Fibroblast of the aortic adventitia (primary cell): Measurements from ENCODE around the gene ZNF664. TPM values are rescaled to one million over a fixed set of nuclear protein-coding genes. Genes with fewer than 3 reads are reported as not detected.

ENCODE experiments used
- DNase-seq: peaks from one replicate; pipeline ENCODE4 v3.0.0-alpha.2; 2010; ENCODE audit warnings: low read depth
- H3K4me3 ChIP-seq: 2 replicates; pipeline ENCODE4 v1.5.1; 2011; ENCODE audit warnings: low read depth, mild to moderate bottlenecking, control low read depth, low read length, moderate library complexity
- total RNA-seq: library from RNA; depleted of rRNA; stranded (reverse); fragments of >200 nt; gene quantifications from 2 replicates; pipeline ENCODE4 v1.2.3, GENCODE V29; 2012; ENCODE audit warnings: low replicate concordance
- TF ChIP-seq, protein P1 (sequence below): IDR thresholded peaks from 2 replicates; pipeline ENCODE4 v1.5.1; 2011; ENCODE audit warnings: mild to moderate bottlenecking, low read length, control low read depth, inconsistent platforms; ENCODE audit not compliant: insufficient read depth

The ZNF664 gene
- total RNA-seq, 1 donor, result 73.3 TPM

DNA sequence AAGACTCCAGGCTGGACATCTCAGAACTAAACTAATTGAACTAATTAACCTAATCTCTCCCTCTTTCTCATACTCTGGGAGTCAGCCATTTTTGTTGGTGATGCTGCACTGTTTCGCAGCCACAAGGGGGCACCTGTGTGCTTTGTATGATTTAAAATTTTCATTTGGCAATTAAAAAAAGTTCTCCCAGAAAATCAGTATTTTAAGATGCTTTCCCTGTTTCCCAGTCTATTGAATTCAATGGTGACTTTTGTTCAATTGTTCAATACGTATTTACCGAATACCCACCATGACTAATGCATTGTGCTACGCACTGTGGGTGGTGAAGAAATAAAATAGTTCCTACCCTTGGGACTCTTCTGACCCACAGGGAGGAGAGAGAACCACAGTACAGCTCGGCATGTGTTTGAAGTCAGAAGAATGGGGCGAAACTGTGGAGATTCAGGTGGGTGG, 63.7 kb downstream of the ZNF664 start:
- peak; percentile 70 for DNase-seq
- no peak overlapping the region for H3K4me3 ChIP-seq
- TF ChIP-seq, protein P1, sequence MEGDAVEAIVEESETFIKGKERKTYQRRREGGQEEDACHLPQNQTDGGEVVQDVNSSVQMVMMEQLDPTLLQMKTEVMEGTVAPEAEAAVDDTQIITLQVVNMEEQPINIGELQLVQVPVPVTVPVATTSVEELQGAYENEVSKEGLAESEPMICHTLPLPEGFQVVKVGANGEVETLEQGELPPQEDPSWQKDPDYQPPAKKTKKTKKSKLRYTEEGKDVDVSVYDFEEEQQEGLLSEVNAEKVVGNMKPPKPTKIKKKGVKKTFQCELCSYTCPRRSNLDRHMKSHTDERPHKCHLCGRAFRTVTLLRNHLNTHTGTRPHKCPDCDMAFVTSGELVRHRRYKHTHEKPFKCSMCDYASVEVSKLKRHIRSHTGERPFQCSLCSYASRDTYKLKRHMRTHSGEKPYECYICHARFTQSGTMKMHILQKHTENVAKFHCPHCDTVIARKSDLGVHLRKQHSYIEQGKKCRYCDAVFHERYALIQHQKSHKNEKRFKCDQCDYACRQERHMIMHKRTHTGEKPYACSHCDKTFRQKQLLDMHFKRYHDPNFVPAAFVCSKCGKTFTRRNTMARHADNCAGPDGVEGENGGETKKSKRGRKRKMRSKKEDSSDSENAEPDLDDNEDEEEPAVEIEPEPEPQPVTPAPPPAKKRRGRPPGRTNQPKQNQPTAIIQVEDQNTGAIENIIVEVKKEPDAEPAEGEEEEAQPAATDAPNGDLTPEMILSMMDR, result peak; percentile 85

- no peak for DNase-seq
These were observed 64.3 kb downstream of the ZNF664 start for GRCh38 chr12:124037331-124037730.

DNA sequence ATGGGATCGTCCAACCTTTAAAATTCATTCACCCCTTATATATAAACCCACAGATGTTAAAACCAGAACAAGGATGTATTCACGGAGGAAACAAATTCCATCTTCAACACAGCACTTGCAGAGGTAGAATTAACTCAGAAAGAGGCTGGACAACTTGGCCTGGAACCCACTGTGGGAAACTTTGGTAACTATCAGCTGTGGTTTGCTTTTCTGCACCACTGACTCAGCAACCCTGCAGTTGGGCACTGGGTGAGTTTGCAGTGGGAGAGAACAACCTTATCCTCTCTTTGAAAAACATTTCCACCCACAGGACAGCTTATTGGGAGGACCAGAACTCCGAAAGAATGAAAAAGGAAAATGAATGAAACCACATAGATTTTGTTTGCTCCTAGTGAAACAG, 66.3 kb downstream of the ZNF664 start:
- peak; percentile 81 for DNase-seq
- TF ChIP-seq, protein P1, result no peak
- H3K4me3 ChIP-seq, result no peak overlapping the region

More at GRCh38 chr12:124037331-124037730, 64.3 kb downstream of the ZNF664 start:
- TF ChIP-seq, protein P1, result no peak
- H3K4me3 ChIP-seq, result no peak overlapping the region

GRCh38 chr12:124040291-124040690, 67.3 kb downstream of the ZNF664 start:
- no peak for DNase-seq
- TF ChIP-seq, protein P1, result no peak
- H3K4me3 ChIP-seq, result no peak overlapping the region

DNA sequence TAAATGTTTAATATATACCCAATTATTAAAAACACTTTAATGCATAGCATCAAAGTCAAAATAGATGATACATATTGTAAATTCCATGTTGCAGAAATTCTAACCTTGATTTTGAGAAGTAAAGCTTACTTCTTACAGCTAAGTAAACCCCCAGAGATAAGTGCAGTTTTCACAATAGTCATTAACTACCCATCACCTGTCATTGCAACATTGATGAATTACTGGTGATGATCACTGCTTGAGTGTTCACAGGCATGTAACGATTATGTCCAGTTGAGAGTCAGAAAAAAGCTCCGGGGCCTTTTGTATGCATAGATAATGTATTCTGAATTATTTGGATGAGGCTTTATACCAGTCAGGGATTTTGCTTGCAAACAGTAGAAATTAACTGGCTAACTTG, 67.7 kb downstream of the ZNF664 start:
- no peak overlapping the region for H3K4me3 ChIP-seq
- TF ChIP-seq, protein P1, result no peak
- no peak for DNase-seq

GRCh38 chr12:124041907-124042306, 68.9 kb downstream of the ZNF664 start:
- DNase-seq, result no peak
- TF ChIP-seq, protein P1, result no peak
- H3K4me3 ChIP-seq, result no peak overlapping the region

GRCh38 chr12:124044021-124044420, 71.0 kb downstream of the ZNF664 start:
- DNase-seq, result no peak
- TF ChIP-seq, protein P1, result no peak
- no peak overlapping the region for H3K4me3 ChIP-seq
